ENCODE data around the gene RNH1. TPM values are rescaled to one million over a fixed set of nuclear protein-coding genes. Genes with fewer than 3 reads are reported as not detected.
A peak's percentile ranks its signal among the peaks of the same experiment; 100 is the strongest.

RNH1 gene
- polyA plus RNA-seq (ENCODE audit: insufficient read depth in 1 of 5, insufficient read length in 5 of 5, low replicate concordance in 1 of 5) = 100 to 1,000 TPM in 1 of 5 donors, 10 to 100 TPM in 4; 63.3 to 130 (median 87.3) TPM
- long read RNA-seq, donor 1, transcript RNH1-203 (10 exons, 1,722 nt) = major isoform, 17 of 162 reads
- long read RNA-seq, donor 1, transcript RNH1-202 (10 exons, 1,791 nt) = minor isoform, 8 of 162 reads
- long read RNA-seq, donor 1, transcript RNH1-224 (9 exons, 2,973 nt) = minor isoform, 7 of 162 reads
- long read RNA-seq, donor 1, partial matches to known transcripts = 105 of 162 reads
- long read RNA-seq, donor 1, other reads (novel, unspliced or antisense) = 6 of 162 reads
- long read RNA-seq, donor 2, transcript RNH1-202 (10 exons, 1,791 nt) = minor isoform, 7 of 21 reads
- long read RNA-seq, donor 2, transcript RNH1-203 (10 exons, 1,722 nt) = major isoform, 8 of 21 reads
- long read RNA-seq, donor 2, partial matches to known transcripts = 0 of 21 reads
- long read RNA-seq, donor 2, other reads (novel, unspliced or antisense) = 0 of 21 reads
- long read RNA-seq, donor 3, transcript RNH1-224 (9 exons, 2,973 nt) = minor isoform, 7 of 63 reads
- long read RNA-seq, donor 3, transcript RNH1-202 (10 exons, 1,791 nt) = minor isoform, 9 of 63 reads
- long read RNA-seq, donor 3, transcript RNH1-203 (10 exons, 1,722 nt) = major isoform, 16 of 63 reads
- long read RNA-seq, donor 3, partial matches to known transcripts = 21 of 63 reads
- long read RNA-seq, donor 3, other reads (novel, unspliced or antisense) = 0 of 63 reads
- long read RNA-seq, donor 4, transcript RNH1-202 (10 exons, 1,791 nt) = major isoform, 8 of 31 reads
- long read RNA-seq, donor 4, transcript RNH1-203 (10 exons, 1,722 nt) = major isoform, 8 of 31 reads
- long read RNA-seq, donor 4, partial matches to known transcripts = 6 of 31 reads
- long read RNA-seq, donor 4, other reads (novel, unspliced or antisense) = 0 of 31 reads
- long read RNA-seq, donor 5, transcript RNH1-202 (10 exons, 1,791 nt) = minor isoform, 8 of 56 reads
- long read RNA-seq, donor 5, transcript RNH1-203 (10 exons, 1,722 nt) = major isoform, 10 of 56 reads
- long read RNA-seq, donor 5, partial matches to known transcripts = 24 of 56 reads
- long read RNA-seq, donor 5, other reads (novel, unspliced or antisense) = 0 of 56 reads
- long read RNA-seq, donor 6, transcript RNH1-202 (10 exons, 1,791 nt) = major isoform, 15 of 214 reads
- long read RNA-seq, donor 6, transcript RNH1-203 (10 exons, 1,722 nt) = minor isoform, 11 of 214 reads
- long read RNA-seq, donor 6, transcript RNH1-224 (9 exons, 2,973 nt) = minor isoform, 5 of 214 reads
- long read RNA-seq, donor 6, partial matches to known transcripts = 146 of 214 reads
- long read RNA-seq, donor 6, other reads (novel, unspliced or antisense) = 27 of 214 reads
- long read RNA-seq, donor 7, transcript RNH1-202 (10 exons, 1,791 nt) = minor isoform, 15 of 187 reads
- long read RNA-seq, donor 7, transcript RNH1-203 (10 exons, 1,722 nt) = major isoform, 16 of 187 reads
- long read RNA-seq, donor 7, partial matches to known transcripts = 117 of 187 reads
- long read RNA-seq, donor 7, other reads (novel, unspliced or antisense) = 28 of 187 reads
- long read RNA-seq, donor 8, transcript RNH1-203 (10 exons, 1,722 nt) = major isoform, 7 of 15 reads
- long read RNA-seq, donor 8, partial matches to known transcripts = 0 of 15 reads
- long read RNA-seq, donor 8, other reads (novel, unspliced or antisense) = 0 of 15 reads

DNA sequence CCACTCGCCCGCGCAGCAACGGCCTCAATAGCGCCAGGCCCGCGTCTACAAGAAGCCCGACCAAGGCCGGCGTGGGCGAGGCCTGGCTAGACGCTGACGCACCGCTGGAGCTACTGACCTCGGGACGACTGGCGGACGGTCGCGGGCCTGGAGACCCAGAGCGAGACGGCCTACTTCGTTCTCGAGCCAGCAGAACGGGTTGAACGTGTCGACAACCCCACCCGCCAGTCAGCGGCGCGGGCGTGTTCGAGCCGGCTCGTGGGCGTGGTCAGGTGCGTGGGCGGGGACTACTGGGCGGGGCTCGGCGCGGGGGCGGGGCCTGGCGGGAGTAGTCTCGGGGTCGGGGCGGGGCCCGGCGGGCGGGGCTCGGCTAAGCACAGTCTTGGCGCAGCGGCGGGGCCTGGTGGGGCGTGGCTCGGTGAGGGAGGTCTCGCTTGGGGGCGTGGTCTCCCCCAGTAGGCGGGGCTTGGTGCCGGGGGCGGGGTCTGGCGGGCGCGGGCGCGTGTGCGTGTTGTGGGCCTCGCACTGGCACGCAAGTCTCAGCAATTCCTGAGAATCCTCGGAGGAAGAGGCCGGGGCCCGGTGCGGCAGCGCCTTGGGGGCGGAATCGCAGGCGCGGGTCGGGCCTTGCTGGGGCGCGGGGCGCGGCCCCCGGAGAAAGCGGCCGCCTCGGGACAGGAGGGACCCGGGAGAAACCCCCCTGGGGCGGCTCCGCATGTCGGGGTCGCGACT, at the start of gene RNH1:
Gene RNH1, minus strand, starts transcription at position 248 of the 732 bp plus-strand sequence. CDS start 5,080 bp downstream, outside the sequence.
- DNase-seq = peak; percentile 91 to 92

DNA sequence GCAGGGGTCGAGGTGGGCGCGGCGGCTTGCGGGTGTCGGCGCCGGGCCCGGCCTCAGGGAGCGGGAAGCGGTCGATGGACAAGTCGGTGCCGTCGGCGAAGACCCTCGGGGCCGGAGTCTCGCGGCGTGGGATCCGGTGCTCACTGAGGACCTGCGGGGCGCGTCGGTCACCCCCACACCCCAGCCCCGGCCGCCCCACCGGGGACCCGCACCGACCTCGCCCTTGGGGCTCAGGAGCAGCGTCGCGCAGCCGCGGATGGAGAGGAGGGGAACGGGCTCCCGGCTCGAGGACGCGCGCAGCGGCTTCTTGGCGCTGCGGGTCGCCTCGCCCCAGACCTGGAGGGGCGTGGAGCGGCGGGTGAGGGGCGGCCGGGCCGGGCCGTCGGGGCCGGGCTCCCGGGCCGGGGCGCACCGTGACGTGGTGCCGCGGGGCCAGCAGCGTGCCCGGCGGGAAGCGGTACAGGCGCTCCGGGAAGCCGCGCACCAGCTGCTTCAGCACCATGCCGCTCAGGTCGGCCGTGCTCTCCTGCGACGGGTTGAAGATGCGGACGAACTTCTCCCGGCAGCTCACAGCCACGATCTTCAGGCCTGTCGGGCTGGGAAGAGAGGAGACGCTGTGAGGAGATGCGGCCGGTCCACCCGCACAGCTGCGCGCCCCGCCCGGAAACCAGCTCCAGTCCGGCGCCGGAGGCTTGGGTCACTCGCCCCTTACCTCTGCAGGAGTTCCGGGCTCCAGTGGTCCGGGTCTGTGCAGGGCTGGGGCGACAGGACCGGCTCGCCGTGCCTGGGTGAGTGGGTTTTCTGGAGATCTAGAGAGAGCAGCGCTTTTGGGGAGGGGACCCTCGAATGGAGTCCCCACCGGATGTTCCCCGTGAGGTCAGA, 49.0 kb upstream of the RNH1 start:
- DNase-seq = no peak

DNA sequence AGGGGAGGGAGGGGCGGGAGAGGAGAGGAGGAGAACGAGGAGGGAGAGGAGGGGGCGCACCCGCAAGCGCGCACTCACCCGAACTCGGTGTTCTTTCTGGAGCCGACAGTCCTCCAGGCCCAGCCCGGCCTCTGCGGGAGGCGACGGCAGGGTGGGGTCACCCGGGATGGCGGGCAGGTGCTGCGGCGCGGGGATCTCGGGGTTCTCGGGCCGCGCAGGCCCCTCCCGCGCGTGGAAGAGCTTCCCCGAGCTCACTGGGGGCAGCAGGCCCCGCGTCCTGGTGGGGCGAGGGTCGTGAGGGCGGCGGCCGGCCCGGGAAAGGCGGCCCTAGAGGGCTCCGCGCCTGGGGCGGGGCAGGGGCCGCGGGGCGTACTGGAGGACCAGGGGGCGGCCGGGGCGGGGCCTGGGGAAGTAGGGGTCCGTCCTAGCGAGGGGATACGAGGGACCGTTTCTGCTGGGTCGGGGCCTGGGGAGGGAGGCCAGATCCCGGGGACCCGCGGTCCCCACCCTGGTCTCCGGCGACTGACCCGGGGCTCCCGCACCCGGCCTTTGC, 48.3 kb upstream of the RNH1 start:
- DNase-seq = no peak

DNA sequence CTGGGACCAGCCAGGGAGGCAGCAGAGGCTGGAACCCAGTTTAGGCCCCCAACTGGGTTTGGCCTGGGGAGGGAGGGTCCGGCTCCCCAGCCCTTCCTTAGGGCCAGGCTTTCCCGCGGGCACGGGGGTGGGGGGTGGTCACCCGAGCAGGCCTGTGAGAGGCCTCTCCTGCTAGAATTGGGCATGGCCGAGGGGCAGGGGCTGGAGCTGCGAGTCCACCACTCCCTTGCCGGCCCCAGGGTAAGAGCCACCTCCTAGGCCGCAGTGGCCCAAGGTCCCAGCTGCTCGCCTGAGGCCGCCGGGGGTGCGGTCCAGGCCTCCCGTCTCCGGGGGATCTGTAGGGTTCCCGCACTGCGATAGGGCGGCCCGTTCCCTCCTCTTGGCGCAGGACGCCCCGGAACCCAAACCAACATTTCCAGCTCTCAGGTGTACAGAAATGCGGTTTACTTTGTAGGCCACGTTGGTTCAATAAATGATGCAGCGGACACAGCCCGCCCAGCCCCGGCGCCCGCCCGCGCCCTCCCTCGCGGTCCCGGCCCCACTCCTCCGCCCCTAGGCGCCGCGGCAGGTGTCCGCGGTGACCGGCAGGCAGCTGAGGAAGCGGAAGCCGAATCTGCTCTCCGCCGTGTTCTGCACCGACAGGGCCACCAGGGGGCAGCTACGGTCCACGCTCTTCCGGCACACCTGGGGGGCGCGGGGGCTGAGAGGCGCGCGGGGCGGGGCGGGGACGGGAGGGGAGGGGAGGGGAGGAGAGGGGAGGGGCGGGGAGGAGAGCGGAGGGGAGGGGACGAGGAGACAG, 47.6 kb upstream of the RNH1 start:
- DNase-seq = no peak

DNA sequence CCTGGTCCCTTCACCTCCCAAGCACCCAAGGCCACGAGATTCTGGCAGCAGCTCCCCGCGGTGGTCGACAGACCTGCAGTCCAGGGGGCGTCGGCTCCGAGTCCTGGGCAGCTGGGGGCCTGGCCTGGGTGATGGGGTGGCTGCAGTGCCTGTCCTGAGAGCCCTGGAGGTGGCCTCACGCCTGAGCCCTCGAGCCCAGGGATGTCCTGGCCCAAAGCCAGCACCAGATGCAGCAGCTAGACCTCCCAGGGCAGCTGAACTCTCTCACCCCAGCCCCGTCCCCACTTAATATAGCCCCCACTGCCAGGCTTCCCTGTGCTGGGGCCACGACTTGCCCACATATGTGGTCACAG, 46.9 kb upstream of the RNH1 start:
- no peak for DNase-seq

DNA sequence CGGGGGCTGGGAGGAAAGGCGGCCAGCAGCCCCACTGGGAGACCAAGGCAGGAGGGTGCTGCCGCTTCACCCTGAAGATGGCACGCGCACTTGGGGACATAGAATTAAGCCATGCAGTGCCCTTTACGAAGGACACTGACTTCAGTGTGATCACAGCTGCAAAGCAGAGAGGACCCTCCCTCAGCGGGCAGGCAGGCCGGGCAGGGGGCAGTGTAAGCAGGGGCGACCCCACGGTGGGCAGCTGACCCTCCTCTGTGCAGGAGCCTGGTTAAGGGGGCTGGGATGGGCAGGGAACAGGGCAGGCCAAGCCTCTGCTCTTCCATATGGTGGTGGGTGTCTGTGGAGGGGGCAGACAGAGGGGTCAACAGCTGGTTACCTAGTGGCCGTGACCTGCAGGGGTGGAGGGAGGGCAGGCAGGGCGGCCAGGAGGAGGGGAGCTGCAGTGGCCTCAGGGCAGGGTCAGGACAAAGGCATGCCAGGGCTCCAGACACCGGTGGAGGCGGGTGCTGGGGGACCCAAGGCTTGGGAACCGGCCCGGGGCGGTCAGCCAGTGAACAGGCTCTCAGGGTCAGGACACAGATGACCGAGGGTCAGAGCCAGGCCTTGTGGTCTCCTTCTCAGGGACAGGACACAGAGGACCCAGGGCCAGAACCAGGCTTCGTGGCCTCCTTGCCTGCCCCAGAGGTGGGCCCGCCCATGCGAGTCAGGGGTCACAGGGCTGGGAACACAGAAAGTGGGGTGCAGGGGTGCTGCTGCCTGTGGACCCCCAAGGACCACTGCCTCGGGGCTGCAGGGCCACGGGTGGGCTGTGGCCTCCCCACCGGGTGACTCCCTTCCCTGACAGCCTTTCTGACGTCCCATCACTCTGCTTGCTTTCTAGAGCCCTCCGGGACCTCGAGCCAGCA, 46.3 kb upstream of the RNH1 start:
- DNase-seq = no peak

DNA sequence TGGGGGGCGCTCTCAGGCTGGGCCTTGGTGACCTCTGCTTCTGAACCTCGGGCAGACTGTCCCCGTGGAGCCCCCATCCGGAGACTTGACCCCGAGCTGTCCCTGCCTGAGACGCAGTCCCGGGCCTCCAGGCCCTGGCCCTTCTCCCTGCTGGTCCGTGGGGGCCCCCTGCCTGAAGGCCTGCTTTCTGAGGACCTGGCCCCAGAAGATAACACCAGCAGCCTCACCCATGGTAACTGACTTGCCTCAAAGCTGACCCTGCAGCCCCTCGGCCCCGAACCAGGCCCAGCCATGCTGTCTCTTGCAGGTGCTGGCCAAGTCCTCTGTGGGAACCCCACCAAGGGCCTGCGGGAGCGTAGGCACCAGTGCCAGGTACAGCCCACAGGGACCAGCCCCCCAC, 44.6 kb upstream of the RNH1 start:
- DNase-seq = no peak

DNA sequence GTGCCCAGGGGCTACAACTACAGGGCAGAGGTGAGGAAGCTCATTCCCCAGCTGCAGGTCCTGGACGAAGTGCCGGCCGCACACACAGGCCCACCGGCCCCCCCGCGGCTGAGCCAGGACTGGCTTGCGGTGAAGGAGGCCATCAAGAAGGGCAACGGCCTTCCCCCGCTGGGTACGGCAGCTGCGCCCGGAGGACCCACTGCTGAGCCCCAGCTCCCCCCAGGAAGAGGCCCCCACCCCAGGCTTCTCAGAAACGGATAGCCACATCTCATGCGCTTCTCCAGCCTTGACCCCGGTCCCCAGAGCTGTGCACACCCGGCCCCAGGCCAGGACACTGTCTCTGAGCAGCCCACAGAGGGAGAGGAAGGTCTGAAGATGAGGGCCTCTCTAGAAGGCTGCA, 44.1 kb upstream of the RNH1 start:
- DNase-seq = no peak

DNA sequence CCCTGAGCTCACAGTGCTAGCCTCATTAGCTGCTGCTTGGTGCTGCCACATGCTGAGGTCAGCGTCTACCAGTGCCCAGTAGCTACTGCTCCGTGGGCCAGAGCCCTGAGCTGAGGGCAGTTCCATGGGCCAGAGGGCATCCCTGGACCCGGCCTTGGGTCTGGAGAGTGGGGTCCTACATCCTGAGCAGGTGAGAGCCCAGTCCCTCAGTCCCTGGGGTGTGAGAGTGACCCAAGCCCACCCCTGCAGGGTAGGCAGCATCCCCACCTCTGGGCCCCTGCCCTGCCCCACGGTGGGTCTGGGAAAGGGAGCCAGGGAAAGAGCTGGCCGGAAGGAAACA, 43.7 kb upstream of the RNH1 start:
- DNase-seq = no peak

DNA sequence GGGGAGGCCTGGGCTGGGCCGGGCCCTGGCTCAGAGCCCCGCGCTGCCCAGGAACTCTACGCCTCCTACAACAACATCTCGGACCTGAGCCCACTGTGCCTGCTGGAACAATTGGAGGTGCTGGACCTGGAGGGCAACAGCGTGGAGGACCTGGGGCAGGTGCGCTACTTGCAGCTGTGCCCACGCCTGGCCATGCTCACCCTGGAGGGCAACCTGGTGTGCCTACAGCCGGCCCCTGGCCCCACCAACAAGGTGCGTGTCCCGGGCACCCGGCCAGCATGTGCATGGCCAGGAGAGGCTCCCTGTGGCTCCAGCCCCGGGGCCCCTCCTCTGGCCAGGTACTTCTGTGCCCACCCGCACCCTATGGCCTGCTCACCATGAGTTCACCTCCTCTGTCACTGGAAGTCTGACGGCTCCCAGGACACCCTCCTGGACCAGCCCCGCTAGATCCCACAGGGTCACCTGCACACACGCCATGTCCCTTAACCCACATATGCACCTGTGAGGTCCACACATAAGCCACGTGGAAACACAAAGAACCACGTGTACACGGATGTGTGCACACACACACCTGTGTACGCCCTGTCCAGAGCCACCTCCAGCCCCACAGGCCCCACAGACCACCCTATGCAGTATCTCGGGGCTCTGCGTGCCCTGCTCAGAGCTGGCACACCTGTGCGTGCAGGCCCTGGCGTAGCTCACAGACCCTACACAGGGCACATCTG, 43.1 kb upstream of the RNH1 start:
- DNase-seq = no peak

DNA sequence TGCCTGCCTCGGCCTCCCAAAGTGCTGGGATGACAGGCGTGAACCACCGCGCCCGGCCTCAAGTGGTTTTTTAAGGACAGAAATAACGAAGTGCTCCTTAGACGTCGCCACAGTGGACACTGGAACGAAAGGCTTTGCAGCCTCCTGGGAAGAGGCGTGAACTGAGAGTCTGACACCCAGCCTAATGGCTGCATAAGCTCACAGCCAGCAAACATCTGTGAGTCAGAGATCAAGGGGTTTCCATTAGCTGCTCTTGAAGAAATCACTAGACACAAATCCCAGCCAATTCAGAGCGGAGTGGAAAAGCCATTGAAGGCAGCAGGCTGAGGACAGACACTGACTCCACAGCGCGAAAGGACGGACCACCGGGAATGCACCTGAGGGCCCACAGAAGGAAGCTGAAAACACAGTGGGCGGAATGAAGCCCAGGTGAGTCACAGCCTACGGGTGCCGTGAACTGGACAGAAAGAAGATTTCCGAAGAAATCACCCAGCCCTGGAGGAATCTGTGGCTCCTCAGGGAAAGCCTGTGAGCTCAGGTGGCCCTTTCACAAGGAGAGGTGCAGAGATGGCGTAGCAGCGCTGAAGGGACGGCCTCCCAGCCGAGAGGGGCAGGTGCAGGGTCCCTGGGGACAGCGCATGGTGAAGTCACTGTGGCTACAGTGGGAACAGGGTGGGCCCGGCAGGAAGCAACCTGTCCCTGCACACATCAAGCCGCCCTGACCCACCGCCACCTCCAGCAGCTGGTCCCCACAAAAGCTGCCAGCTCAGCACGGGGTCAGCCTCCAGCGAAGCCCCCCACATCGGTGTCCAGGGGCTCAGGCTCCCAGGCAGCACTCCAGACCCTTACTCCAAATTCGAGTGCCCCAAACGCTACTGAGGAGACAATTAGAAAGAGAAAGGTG, 41.9 kb upstream of the RNH1 start:
- DNase-seq = no peak

DNA sequence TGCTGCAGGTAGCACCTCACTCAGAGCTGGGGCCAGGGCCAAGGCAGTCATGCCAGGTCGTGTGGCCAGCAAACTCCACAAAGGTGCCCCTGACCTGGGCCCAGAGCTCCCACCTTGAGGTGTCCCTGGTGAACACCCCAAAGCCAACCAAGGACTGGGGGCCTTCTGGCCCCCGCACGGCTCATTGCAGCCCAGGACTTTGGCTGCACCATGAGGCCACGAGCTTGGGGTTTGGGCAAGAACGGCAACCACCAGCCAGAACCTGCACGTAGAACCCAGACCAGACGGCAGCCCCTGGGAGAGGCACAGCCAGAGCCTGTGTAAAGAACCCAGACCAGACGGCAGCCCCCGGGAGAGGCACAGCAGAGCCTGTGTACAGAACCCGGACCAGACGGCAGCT, 38.1 kb upstream of the RNH1 start:
- DNase-seq = no peak

DNA sequence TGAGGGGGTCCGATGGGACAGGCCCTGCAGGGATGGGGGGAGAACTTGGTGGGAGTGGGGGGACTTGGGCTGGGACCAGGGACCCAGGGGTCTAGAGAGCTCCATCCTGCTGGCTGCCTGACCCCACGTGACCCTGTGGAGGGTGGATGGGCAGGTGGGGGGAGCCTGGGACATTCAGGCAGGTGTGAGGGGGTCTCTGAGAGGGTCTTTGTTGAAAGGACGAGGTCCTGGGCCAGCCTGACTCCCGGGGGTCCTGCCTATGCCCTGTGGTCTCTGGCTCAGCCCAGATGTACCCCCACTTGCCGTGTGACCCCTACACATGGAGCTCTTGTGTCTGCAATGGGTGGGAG, 37.8 kb upstream of the RNH1 start:
- DNase-seq = no peak

DNA sequence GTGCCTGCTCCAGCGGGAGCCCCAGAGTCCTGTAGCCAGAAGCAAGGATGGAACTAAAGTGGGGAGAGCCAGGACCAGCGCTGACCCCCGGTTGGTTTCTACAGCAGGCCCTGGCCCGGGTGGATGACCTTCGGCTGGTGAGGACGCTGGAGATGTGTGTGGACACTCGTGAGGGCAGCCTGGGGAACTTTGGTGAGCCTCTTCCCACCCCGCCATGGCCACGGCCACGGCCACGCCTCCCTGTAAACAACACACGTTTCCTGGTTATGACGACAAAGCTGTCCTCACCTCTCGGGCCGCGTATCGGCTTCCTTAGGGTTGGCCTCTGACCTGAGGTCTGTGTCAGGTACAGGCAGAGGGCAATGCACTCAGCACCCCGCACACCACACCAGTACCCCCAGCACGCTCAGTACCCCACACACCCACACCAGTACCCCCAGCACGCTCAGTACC, 34.4 kb upstream of the RNH1 start:
- no peak for DNase-seq

Data from right lung (tissue), 10 donors.